ENCODE results near the gene IL20RB.

Gene IL20RB

GRCh38 chr3:136957751-136958288, at the start of gene IL20RB:
IL20RB (plus strand) TSS chr3:136957983; CDS start chr3:136958114, 131 bp downstream.
- no peak for DNase-seq (ENCODE audit: low read depth)

- no peak for DNase-seq (ENCODE audit: low read depth)
Observed at GRCh38 chr3:136908297-136908696, 49.5 kb upstream of the IL20RB start.

GRCh38 chr3:136909187-136909586, 48.6 kb upstream of the IL20RB start:
- no peak for DNase-seq (ENCODE audit: low read depth)

- no peak for DNase-seq (ENCODE audit: low read depth)
Observed at GRCh38 chr3:136910697-136911096, 47.1 kb upstream of the IL20RB start.

GRCh38 chr3:136913168-136913567, 44.6 kb upstream of the IL20RB start:
- no peak for DNase-seq (ENCODE audit: low read depth)

GRCh38 chr3:136914739-136915138, 43.0 kb upstream of the IL20RB start:
- no peak for DNase-seq (ENCODE audit: low read depth)

- DNase-seq (ENCODE audit: low read depth) = no peak
Observed at GRCh38 chr3:136916223-136916622, 41.6 kb upstream of the IL20RB start.

GRCh38 chr3:136919799-136920580, 37.8 kb upstream of the IL20RB start:
- no peak for DNase-seq (ENCODE audit: low read depth)

GRCh38 chr3:136920904-136921611, 36.7 kb upstream of the IL20RB start:
- DNase-seq (ENCODE audit: low read depth) = no peak

GRCh38 chr3:136925425-136926190, 32.2 kb upstream of the IL20RB start:
- DNase-seq (ENCODE audit: low read depth) = no peak

GRCh38 chr3:136928240-136928639, 29.5 kb upstream of the IL20RB start:
- DNase-seq (ENCODE audit: low read depth) = no peak

- DNase-seq (ENCODE audit: low read depth) = no peak
Observed at GRCh38 chr3:136929977-136930670, 27.7 kb upstream of the IL20RB start.

- DNase-seq (ENCODE audit: low read depth) = no peak
Observed at GRCh38 chr3:136931606-136932005, 26.2 kb upstream of the IL20RB start.

- no peak for DNase-seq (ENCODE audit: low read depth)
Observed at GRCh38 chr3:136932523-136932922, 25.3 kb upstream of the IL20RB start.

- DNase-seq (ENCODE audit: low read depth) = no peak
Observed at GRCh38 chr3:136932978-136933772, 24.6 kb upstream of the IL20RB start.

GRCh38 chr3:136937175-136937574, 20.6 kb upstream of the IL20RB start:
- DNase-seq (ENCODE audit: low read depth) = no peak

GRCh38 chr3:136937851-136938250, 19.9 kb upstream of the IL20RB start:
- no peak for DNase-seq (ENCODE audit: low read depth)

GRCh38 chr3:136938334-136938733, 19.4 kb upstream of the IL20RB start:
- DNase-seq (ENCODE audit: low read depth) = no peak

GRCh38 chr3:136939489-136939888, 18.3 kb upstream of the IL20RB start:
- DNase-seq (ENCODE audit: low read depth) = no peak

GRCh38 chr3:136942803-136943202, 15.0 kb upstream of the IL20RB start:
- no peak for DNase-seq (ENCODE audit: low read depth)

GRCh38 chr3:136943436-136943835, 14.3 kb upstream of the IL20RB start:
- DNase-seq (ENCODE audit: low read depth) = no peak
